HEK293 (cell line): ENCODE data around the gene SIL1.

Source experiments
- CTCF ChIA-PET: fragments of 350-600 bp; formaldehyde crosslinking; extraction: SDS; loops from one replicate; lab custom pipeline; 2021; ENCODE audit warnings: antibody characterized with exemption; lab: Yijun Ruan, JAX
- POLR2A ChIA-PET: fragments of 300-600 bp; formaldehyde crosslinking; extraction: SDS; loops from one replicate; lab custom pipeline; 2020; ENCODE audit warnings: antibody characterized with exemption, inconsistent platforms; lab: Yijun Ruan, JAX
- H3K27ac ChIP-seq: fragments of 200-500 bp; sonication (Bioruptor generic); 2 replicates; pipeline ENCODE4 v1.5.1; 2014; ENCODE audit warnings: low read depth, low read length, control low read depth, inconsistent platforms; ENCODE audit errors: extremely low read depth
- H3K36me3 ChIP-seq, 2 experiments: fragments of 200-500 bp in 1 of 2; sonication (Bioruptor generic) in 1 of 2; 1 replicate in 1 of 2; 2 replicates in 1 of 2; pipeline ENCODE4 v1.5.1; 2014 to 2017; ENCODE audit warnings: inconsistent platforms in 2 of 2, low read length in 2 of 2; ENCODE audit not compliant: control insufficient read depth in 2 of 2, insufficient read depth in 1 of 2
- H3K4me1 ChIP-seq: fragments of 200-500 bp; sonication (Bioruptor generic); 2 replicates; pipeline ENCODE4 v1.5.1; 2014; ENCODE audit warnings: mild to moderate bottlenecking, low read length, inconsistent platforms; ENCODE audit not compliant: control insufficient read depth, insufficient read depth
- H3K4me3 ChIP-seq: 2 replicates; pipeline ENCODE4 v1.5.1; 2011; ENCODE audit warnings: low read depth, mild to moderate bottlenecking, control low read depth, low read length, moderate library complexity
- H3K9me3 ChIP-seq: fragments of 200-500 bp; sonication (Bioruptor generic); 2 replicates; pipeline ENCODE4 v1.5.1; 2014; ENCODE audit warnings: low read depth, low read length, inconsistent platforms; ENCODE audit not compliant: control insufficient read depth, insufficient read depth
- BCL11A ChIP-seq: fragments of 450-650 bp; formaldehyde crosslinking; IDR thresholded peaks from 2 replicates; pipeline ENCODE4 v1.5.1; 2016; ENCODE audit warnings: low read depth, missing biosample characterization, missing genetic modification characterization
- GLI4 ChIP-seq: fragments of 450-650 bp; formaldehyde crosslinking; IDR thresholded peaks from 2 replicates; pipeline ENCODE4 v1.5.1; 2016; ENCODE audit warnings: missing biosample characterization, missing genetic modification characterization
- KLF7 ChIP-seq: fragments of 450-650 bp; formaldehyde crosslinking; IDR thresholded peaks from 2 replicates; pipeline ENCODE4 v1.5.1; 2016; ENCODE audit warnings: missing biosample characterization, missing genetic modification characterization, borderline replicate concordance
- MEIS1 ChIP-seq: sonication (generic); formaldehyde crosslinking; IDR thresholded peaks from 2 replicates; pipeline ENCODE4 v1.8.1; 2022; ENCODE audit warnings: missing genetic modification reagents, mild to moderate bottlenecking, borderline replicate concordance
- MYNN ChIP-seq: fragments of 450-650 bp; formaldehyde crosslinking; IDR thresholded peaks from 2 replicates; pipeline ENCODE4 v1.5.1; 2016; ENCODE audit warnings: missing biosample characterization, missing genetic modification characterization, borderline replicate concordance
- RBAK ChIP-seq: fragments of 450-650 bp; formaldehyde crosslinking; IDR thresholded peaks from 2 replicates; pipeline ENCODE4 v1.5.1; 2016; ENCODE audit warnings: missing biosample characterization, missing genetic modification characterization
- TCF7L2 ChIP-seq: IDR thresholded peaks from 2 replicates; pipeline ENCODE4 v1.6.1; 2011; ENCODE audit warnings: low read depth, mild to moderate bottlenecking, inconsistent platforms, low read length, moderate library complexity, borderline replicate concordance
- ZFHX2 ChIP-seq: fragments of 450-650 bp; formaldehyde crosslinking; conservative IDR thresholded peaks from 2 replicates; pipeline ENCODE4 v1.5.1; 2016; ENCODE audit warnings: missing biosample characterization, missing genetic modification characterization
- ZNF132 ChIP-seq: fragments of 450-650 bp; formaldehyde crosslinking; IDR thresholded peaks from 2 replicates; pipeline ENCODE4 v1.5.1; 2017; ENCODE audit warnings: missing biosample characterization, missing genetic modification characterization, borderline replicate concordance
- ZNF16 ChIP-seq: fragments of 450-650 bp; formaldehyde crosslinking; IDR thresholded peaks from 2 replicates; pipeline ENCODE4 v1.5.1; 2016; ENCODE audit warnings: low read depth, missing biosample characterization, missing genetic modification characterization
- ZNF211 ChIP-seq: fragments of 450-650 bp; formaldehyde crosslinking; IDR thresholded peaks from 2 replicates; pipeline ENCODE4 v1.5.1; 2016; ENCODE audit warnings: low read depth, missing biosample characterization, missing genetic modification characterization
- ZNF324 ChIP-seq: fragments of 450-650 bp; formaldehyde crosslinking; IDR thresholded peaks from 2 replicates; pipeline ENCODE4 v1.5.1; 2016; ENCODE audit warnings: missing biosample characterization, missing genetic modification characterization
- ZNF341 ChIP-seq: fragments of 450-650 bp; formaldehyde crosslinking; IDR thresholded peaks from 2 replicates; pipeline ENCODE4; 2016; ENCODE audit warnings: low read depth, missing biosample characterization, missing genetic modification characterization
- ZNF350 ChIP-seq: fragments of 450-650 bp; formaldehyde crosslinking; IDR thresholded peaks from 2 replicates; pipeline ENCODE4 v1.5.0; 2017; ENCODE audit warnings: missing biosample characterization, mild to moderate bottlenecking, missing genetic modification characterization
- ZNF354C ChIP-seq: fragments of 450-650 bp; formaldehyde crosslinking; IDR thresholded peaks from 2 replicates; pipeline ENCODE4 v1.5.1; 2016; ENCODE audit warnings: missing biosample characterization, missing genetic modification characterization, low read depth, borderline replicate concordance
- ZNF394 ChIP-seq: fragments of 450-650 bp; formaldehyde crosslinking; IDR thresholded peaks from 2 replicates; pipeline ENCODE4 v1.5.1; 2016; ENCODE audit warnings: missing biosample characterization, missing genetic modification characterization, mild to moderate bottlenecking, moderate library complexity, borderline replicate concordance
- ZNF426 ChIP-seq: fragments of 450-650 bp; formaldehyde crosslinking; IDR thresholded peaks from 2 replicates; pipeline ENCODE4 v1.5.1; 2017; ENCODE audit warnings: missing biosample characterization, missing genetic modification characterization, mild to moderate bottlenecking, inconsistent platforms, moderate library complexity
- ZNF549 ChIP-seq: fragments of 450-650 bp; IDR thresholded peaks from 2 replicates; pipeline ENCODE4 v1.5.1; 2018; ENCODE audit warnings: missing biosample characterization, missing genetic modification characterization, mild to moderate bottlenecking, inconsistent platforms, moderate library complexity
- ZNF626 ChIP-seq: fragments of 450-650 bp; sonication (Bioruptor Pico); formaldehyde crosslinking; IDR thresholded peaks from 2 replicates; pipeline ENCODE4 v1.5.1; 2018; ENCODE audit warnings: missing biosample characterization, missing genetic modification characterization, inconsistent platforms
- ZNF701 ChIP-seq: fragments of 450-650 bp; formaldehyde crosslinking; IDR thresholded peaks from 2 replicates; pipeline ENCODE4 v1.5.1; 2016; ENCODE audit warnings: missing biosample characterization, missing genetic modification characterization
- ZNF768 ChIP-seq: fragments of 450-650 bp; formaldehyde crosslinking; IDR thresholded peaks from 2 replicates; pipeline ENCODE4 v1.5.1; 2018; ENCODE audit warnings: missing biosample characterization, mild to moderate bottlenecking, missing genetic modification characterization
- ZNF843 ChIP-seq: fragments of 450-650 bp; formaldehyde crosslinking; IDR thresholded peaks from 2 replicates; pipeline ENCODE4 v1.5.1; 2016; ENCODE audit warnings: missing biosample characterization, missing genetic modification characterization
- ZSCAN16 ChIP-seq: fragments of 450-650 bp; formaldehyde crosslinking; IDR thresholded peaks from 2 replicates; pipeline ENCODE4 v1.5.1; 2016; ENCODE audit warnings: missing biosample characterization, missing genetic modification characterization
- ZSCAN5A ChIP-seq: fragments of 450-650 bp; formaldehyde crosslinking; IDR thresholded peaks from 2 replicates; pipeline ENCODE4 v1.5.1; 2016; ENCODE audit warnings: missing biosample characterization, missing genetic modification characterization
- TF ChIP-seq, protein P1 (sequence below): fragments of 450-650 bp; formaldehyde crosslinking; IDR thresholded peaks from 2 replicates; pipeline ENCODE4 v1.5.0; 2017; ENCODE audit warnings: missing biosample characterization, missing genetic modification characterization, borderline replicate concordance
- TF ChIP-seq, protein P2 (sequence below): fragments of 450-650 bp; formaldehyde crosslinking; IDR thresholded peaks from 2 replicates; pipeline ENCODE4 v1.5.1; 2016; ENCODE audit warnings: missing biosample characterization, missing genetic modification characterization

SIL1 gene

DNA sequence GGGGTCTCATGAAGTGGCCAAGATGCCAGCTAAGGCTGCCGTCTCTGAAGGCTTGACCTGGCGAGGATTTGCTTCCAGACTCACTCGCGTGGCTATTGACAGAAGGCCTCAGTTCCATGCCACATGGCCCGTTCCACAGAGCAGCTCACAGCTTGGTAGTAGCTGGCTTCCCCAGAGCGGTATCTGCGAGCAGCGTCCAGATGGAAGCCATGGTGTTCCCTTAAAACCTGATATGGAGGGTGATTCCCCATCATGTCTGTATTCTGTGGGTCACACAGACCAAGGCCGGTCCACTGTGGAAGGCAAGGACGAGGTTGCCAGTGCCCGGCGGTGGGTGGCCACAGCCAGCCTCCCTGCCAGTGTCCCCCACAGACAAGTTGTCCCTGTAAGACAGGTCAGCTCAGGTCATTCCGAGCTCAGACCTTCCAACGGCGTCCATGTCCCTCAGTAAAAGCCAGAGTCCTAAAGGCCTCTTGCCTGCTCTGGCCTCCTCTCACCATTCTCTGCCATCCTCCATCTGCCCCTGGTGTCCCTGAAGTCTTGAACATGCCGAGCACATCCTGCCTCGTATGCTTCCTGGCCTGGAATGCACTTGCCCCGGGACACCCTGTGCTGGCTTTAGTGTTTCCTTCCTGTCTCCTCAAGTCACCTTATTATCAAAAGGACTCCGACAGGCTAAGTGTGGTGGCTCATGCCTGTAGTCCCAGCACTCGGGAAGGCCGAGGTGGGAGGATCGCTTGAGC lies 261.8 kb downstream of the SIL1 start:
- Histone ChIP-seq H3K36me3 (peaks cover 0 to 48% of the 10 kb centered on the region in 2 experiments; a peak in 2 of 3 replicates), H3K27ac (no peak overlapping the region), H3K9me3 (no peaks in the 10 kb centered on the region), H3K4me3 (no peak overlapping the region), H3K4me1 (no peaks in the 10 kb centered on the region)
- ChIA-PET CTCF (no interaction called here), POLR2A (no interaction called here)
- TF ChIP-seq ZFHX2 (tag by site-specific recombination) (no peak), TCF7L2 (no peak), ZNF701 (tag by site-specific recombination) (no peak), MEIS1 (CRISPR knock-in tag) (no peak), ZSCAN5A (tag by site-specific recombination) (no peak), GLI4 (tag by site-specific recombination) (no peak), ZNF626 (no peak), ZNF350 (tag by site-specific recombination) (no peak), ZNF324 (tag by site-specific recombination) (no peak), ZNF211 (tag by site-specific recombination) (no peak), ZSCAN16 (tag by site-specific recombination) (no peak), BCL11A (tag by site-specific recombination) (no peak), ZNF16 (tag by site-specific recombination) (no peak), ZNF768 (tag by site-specific recombination) (no peak), RBAK (no peak), ZNF354C (no peak)

DNA sequence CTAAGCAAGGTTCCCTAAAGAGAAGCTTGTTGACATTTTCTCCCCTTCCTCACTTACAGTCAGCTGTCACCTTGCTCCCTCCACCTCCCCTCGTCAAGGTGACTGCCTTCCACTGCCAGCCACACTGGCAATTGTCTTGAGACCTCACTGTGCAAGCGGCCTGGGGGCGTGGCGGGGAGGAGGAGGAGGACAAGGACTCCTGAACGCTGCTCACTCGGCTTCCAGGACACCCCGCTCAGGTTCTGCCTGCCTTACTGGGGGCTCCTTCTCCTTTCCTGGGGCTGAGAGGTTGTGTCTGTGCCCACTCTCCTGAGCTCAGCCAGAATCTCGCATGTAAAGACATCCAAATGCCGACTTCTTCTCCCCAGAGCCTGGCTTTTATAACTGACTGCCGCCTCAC lies 262.7 kb downstream of the SIL1 start:
- Histone ChIP-seq H3K36me3 (peaks cover 0 to 57% of the 10 kb centered on the region in 2 experiments; a peak in 2 of 3 replicates), H3K9me3 (no peaks in the 10 kb centered on the region), H3K27ac (no peak overlapping the region), H3K4me3 (no peak overlapping the region), H3K4me1 (no peaks in the 10 kb centered on the region)
- CTCF ChIA-PET = no interaction called here
- POLR2A ChIA-PET = no interaction called here
- TF ChIP-seq ZNF341 (tag by site-specific recombination) = no peak
- TF ChIP-seq ZNF394 (tag by site-specific recombination) = no peak

DNA sequence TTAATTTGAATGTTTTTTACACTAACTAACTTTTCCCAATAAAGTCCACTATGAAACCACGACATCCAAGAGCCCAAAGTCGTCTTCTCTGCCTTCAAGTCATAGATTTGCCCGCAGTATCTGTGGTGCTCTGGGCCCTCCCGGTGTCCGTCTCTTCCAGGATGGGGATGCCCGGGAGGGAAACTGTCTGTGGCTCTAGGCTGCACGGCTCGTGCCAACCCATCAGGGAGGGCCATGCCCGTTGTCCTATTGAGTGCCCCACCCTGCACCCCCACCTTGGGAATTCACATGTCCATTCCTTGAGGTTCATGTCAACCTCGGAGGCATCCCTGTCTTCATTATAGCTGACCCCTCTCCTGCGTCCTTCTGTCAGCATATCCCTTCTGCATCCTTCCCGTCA lies 263.2 kb downstream of the SIL1 start:
- POLR2A ChIA-PET = no interaction called here
- peaks cover 0 to 62% of the 10 kb centered on the region in 2 experiments; a peak in 2 of 3 replicates for H3K36me3 ChIP-seq
- no peaks in the 10 kb centered on the region for H3K4me1 ChIP-seq
- CTCF ChIA-PET = no interaction called here
- H3K9me3 ChIP-seq = no peaks in the 10 kb centered on the region
- H3K27ac ChIP-seq = no peak overlapping the region
- H3K4me3 ChIP-seq = no peak overlapping the region
- TF ChIP-seq KLF7 (tag by site-specific recombination) (no peak), ZNF843 (tag by site-specific recombination) (no peak), ZNF132 (tag by site-specific recombination) (no peak), ZNF549 (tag by site-specific recombination) (no peak), MYNN (tag by site-specific recombination) (no peak), ZNF426 (tag by site-specific recombination) (no peak), ZFHX2 (tag by site-specific recombination) (no peak)
- TF ChIP-seq, protein P1, sequence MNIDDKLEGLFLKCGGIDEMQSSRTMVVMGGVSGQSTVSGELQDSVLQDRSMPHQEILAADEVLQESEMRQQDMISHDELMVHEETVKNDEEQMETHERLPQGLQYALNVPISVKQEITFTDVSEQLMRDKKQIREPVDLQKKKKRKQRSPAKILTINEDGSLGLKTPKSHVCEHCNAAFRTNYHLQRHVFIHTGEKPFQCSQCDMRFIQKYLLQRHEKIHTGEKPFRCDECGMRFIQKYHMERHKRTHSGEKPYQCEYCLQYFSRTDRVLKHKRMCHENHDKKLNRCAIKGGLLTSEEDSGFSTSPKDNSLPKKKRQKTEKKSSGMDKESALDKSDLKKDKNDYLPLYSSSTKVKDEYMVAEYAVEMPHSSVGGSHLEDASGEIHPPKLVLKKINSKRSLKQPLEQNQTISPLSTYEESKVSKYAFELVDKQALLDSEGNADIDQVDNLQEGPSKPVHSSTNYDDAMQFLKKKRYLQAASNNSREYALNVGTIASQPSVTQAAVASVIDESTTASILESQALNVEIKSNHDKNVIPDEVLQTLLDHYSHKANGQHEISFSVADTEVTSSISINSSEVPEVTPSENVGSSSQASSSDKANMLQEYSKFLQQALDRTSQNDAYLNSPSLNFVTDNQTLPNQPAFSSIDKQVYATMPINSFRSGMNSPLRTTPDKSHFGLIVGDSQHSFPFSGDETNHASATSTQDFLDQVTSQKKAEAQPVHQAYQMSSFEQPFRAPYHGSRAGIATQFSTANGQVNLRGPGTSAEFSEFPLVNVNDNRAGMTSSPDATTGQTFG (tag by site-specific recombination) = no peak
- TF ChIP-seq, protein P2, sequence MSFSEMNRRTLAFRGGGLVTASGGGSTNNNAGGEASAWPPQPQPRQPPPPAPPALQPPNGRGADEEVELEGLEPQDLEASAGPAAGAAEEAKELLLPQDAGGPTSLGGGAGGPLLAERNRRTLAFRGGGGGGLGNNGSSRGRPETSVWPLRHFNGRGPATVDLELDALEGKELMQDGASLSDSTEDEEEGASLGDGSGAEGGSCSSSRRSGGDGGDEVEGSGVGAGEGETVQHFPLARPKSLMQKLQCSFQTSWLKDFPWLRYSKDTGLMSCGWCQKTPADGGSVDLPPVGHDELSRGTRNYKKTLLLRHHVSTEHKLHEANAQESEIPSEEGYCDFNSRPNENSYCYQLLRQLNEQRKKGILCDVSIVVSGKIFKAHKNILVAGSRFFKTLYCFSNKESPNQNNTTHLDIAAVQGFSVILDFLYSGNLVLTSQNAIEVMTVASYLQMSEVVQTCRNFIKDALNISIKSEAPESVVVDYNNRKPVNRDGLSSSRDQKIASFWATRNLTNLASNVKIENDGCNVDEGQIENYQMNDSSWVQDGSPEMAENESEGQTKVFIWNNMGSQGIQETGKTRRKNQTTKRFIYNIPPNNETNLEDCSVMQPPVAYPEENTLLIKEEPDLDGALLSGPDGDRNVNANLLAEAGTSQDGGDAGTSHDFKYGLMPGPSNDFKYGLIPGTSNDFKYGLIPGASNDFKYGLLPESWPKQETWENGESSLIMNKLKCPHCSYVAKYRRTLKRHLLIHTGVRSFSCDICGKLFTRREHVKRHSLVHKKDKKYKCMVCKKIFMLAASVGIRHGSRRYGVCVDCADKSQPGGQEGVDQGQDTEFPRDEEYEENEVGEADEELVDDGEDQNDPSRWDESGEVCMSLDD (tag by site-specific recombination) = no peak
